ENCODE measurements around the gene ABCA9.

ABCA9 gene

GRCh38 chr17:69067274-69068047 lies 6.7 kb upstream of the ABCA9 start:
- no peak for DNase-seq

GRCh38 chr17:69066482-69066881 lies 5.8 kb upstream of the ABCA9 start:
- no peak for DNase-seq

- DNase-seq, result no peak
Observed at GRCh38 chr17:69065113-69065512, 4.4 kb upstream of the ABCA9 start.

- DNase-seq, result no peak
Observed at GRCh38 chr17:69064476-69064875, 3.7 kb upstream of the ABCA9 start.

DNA sequence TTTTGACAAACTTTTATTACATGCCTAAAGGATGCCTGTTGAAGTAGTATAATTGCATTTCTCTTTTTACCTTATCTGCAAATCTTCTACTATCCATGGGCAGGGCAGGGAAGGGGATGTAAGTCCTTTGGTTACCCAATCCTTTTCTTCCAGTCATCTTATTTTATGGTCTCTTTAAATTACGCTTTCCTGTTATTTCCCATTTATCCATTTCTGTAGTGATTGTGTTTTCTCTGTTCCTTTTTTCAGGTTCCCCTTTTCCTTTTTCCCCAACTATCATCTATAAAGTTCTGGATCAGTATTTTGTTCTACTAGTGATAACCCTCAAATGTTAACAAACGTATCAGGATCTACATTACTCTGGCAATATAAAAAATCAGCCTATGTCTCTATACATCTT lies 3.3 kb upstream of the ABCA9 start:
- no peak for DNase-seq

- no peak for DNase-seq
Observed at GRCh38 chr17:69062860-69063581, 2.3 kb upstream of the ABCA9 start.

DNA sequence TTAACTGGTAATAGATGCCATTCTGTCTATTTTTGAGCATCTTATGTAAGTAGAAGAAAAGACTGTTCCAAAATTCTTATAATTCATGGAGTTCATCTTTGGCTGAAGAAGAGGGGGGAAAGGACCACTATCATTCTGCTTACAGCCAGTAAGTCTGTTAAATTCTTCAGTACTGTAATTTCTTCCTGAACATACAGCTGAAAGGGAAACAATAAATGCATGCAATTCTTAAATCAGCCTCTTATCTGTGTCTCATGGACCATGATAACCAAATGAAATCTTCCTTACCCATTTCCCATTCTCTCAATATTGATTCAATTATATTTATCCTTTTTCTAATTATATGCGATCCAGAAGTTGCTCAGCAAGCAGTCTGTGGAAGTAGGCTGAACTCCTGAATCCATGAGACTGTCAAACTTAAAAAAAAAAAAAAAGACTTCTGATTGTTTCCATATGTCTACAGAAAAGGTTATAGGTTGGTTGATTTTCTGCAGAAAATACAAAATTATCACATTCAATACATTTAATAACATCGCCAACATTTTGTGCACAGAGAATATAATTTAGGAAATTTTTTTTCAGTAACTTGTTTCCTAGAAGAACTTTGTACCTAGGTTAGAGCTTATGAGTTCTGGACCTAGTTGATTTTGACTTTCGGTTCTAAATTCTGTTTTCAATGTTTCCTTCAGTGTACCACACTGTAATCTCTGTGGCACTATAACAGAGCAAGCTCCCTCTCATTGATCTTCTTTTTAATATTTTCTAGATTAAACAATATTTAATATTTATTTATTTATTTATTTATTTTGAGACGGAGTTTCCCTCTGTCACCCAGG lies 1.2 kb upstream of the ABCA9 start:
- DNase-seq, result no peak

DNA sequence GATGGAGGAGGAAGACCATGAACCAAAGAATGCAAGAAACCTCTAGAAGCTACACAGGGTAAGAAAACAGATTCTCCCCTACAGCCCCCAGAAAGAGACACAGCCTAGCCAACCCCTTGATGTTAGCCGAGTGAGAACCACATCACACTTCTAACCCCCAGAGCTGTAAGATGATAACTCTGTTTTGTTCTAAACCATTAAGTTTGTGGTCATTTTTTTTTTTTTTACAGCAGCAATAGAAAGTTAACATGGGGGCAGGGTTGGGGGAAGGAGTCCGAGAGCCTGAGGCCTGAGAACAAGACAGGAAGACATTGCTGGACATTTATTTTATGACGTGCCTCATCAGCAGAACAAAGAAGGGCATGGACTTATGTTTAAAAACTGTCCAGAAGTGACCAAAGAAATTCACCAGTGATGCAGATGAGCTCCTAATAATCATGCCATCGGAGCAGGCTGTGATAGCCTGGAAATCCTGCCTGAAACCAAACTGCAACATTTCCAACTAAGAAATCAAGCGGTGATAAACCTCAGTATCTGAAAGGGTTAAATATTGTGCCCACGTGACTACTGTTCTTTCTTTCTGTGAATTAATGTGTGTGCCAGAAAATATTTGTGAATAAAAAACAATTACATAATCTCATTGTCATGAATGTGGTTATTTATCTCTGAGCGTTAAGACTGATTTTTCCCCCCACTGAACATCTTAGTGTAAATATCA lies 1.1 kb downstream of the ABCA9 start:
- DNase-seq, result no peak

GRCh38 chr17:69058165-69058564 lies 2.6 kb downstream of the ABCA9 start:
- DNase-seq, result no peak

- DNase-seq, result no peak
Observed at GRCh38 chr17:69057280-69057679, 3.4 kb downstream of the ABCA9 start.

GRCh38 chr17:69056179-69056823 lies 4.4 kb downstream of the ABCA9 start:
- DNase-seq, result no peak

DNA sequence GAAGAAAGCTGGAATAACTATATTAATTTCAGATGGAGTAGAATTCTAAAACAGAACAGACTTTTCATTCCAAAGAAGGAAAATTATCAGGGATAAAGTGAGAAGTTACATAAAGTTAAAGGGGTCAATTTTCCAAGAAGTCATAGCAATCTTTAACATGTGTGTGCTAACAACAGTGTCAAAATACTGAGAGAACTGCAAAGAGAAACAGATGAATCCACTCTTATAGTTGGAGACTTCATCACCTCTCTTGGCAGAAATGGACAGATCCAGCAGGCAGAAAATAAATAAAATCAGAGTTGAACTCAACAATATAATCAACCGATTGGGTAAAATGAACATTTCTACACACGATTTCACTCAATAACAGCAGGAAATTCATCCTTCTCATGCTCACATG lies 5.4 kb downstream of the ABCA9 start:
- no peak for DNase-seq

DNA sequence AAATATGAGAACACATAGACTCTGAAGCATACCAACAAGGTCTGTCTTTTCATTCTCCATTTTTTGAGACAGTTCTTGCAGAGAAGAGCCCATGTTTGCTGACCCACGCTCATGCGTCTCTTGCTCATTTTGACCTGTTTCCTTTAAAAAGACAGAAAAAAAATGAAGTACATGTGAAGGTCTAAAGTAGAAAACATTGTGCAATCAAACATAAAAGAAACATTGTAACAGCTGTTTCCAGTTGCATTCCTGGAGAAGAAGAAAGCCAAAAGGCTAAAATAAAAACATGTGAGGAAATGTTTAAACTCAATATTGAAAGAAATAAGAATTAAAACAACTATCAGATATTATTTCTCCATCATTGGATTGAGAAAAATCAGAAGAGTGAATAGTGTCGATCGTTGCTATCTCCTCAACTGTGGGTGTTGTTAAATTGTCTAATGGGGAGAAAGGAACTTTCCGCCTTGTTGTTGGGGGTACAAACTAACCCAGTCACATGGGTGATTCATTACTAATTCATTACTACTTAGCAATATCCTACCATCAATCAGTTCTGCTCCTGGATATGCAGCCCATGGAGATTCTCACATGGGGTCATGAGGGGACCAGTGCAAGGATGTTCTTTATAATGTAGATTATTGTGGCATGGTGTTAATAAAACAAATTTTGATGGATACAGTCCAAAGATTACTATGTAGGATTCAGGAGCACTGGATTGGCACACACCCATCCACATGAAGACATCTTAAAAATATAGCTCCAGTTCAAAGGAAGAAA lies 9.5 kb downstream of the ABCA9 start:
- no peak for DNase-seq

- DNase-seq, result no peak
Observed at GRCh38 chr17:69048634-69049033, 12.1 kb downstream of the ABCA9 start.

GRCh38 chr17:69047368-69048263 lies 13.1 kb downstream of the ABCA9 start:
- no peak for DNase-seq

GRCh38 chr17:69046121-69046807 lies 14.5 kb downstream of the ABCA9 start:
- DNase-seq, result no peak

DNA sequence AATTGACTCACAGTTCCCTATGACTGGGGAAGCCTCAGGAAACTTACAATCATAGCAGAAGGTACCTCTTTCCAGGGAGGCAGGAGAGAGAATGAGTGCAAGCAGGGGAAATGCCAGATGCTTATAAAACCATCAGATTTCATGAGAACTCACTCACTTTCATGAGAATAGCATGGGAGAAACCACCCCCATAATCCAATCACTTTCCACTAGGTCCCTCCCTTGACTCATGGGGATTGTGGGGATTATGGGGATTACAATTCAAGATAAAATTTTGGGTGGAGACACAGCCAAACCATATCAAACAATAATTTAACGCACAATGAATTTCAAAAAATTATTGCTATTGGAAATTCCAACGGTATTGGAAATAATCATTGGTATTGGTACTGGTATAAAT lies 15.1 kb downstream of the ABCA9 start:
- no peak for DNase-seq

- DNase-seq, result no peak
Observed at GRCh38 chr17:69044371-69044770, 16.4 kb downstream of the ABCA9 start.

- DNase-seq, result no peak
Observed at GRCh38 chr17:69043098-69043734, 17.5 kb downstream of the ABCA9 start.

Data from retina (tissue), 1 donor.